PC-3 (cell line): ENCODE data around the gene ADORA2A. TPM values are rescaled to one million over a fixed set of nuclear protein-coding genes. Genes with fewer than 3 reads are reported as not detected.

Experiments
- ATAC-seq: fragments of 200-7000 bp; cut with Tn5 transposase; 2 replicates; pipeline ENCODE4 v1.9.1; 2020; ENCODE audit warnings: mild to moderate bottlenecking, moderate library complexity
- BruUV-seq: library from RNA; stranded (reverse); fragments of 400-500 nt; replicated peaks from 2 replicates; lab custom pipeline; 2021; lab: Mats Ljungman, UMichigan
- CTCF ChIA-PET: fragments of 300-600 bp; sonication (Branson Sonifier 250); formaldehyde crosslinking; loops from one replicate; lab custom pipeline; 2022; ENCODE audit warnings: antibody characterized with exemption; lab: Charles Lee
- POLR2A ChIA-PET: fragments of 300-600 bp; sonication (Branson Sonifier 250); formaldehyde crosslinking; loops from one replicate; lab custom pipeline; 2022; ENCODE audit warnings: antibody characterized with exemption; ENCODE audit not compliant: unreplicated experiment; lab: Charles Lee
- DNase-seq: peaks from one replicate; pipeline ENCODE4 v3.0.0-alpha.2; 2015
- H2AFZ ChIP-seq: fragments of 300-600 bp; sonication (generic); 2 replicates; pipeline ENCODE4 v1.6.0; 2016; ENCODE audit warnings: antibody characterized with exemption, low read length
- H3F3A ChIP-seq: fragments of 300-600 bp; sonication (generic); one replicate; pipeline ENCODE4 v1.6.0; 2017; ENCODE audit warnings: antibody characterized with exemption, low read length, control low read depth, mild to moderate bottlenecking; ENCODE audit not compliant: unreplicated experiment
- H3K27ac ChIP-seq: fragments of 300-600 bp; sonication (generic); 2 replicates; pipeline ENCODE4 v1.5.1; 2016; ENCODE audit warnings: mild to moderate bottlenecking, low read length
- H3K27me3 ChIP-seq: fragments of 300-600 bp; sonication (generic); 2 replicates; pipeline ENCODE4 v1.6.1; 2016; ENCODE audit warnings: low read length, mixed read lengths
- H3K36me3 ChIP-seq: fragments of 300-600 bp; sonication (generic); 2 replicates; pipeline ENCODE4 v1.6.1; 2016; ENCODE audit warnings: low read depth, mixed run types, low read length, mixed read lengths
- H3K4me1 ChIP-seq: fragments of 300-600 bp; sonication (generic); 2 replicates; pipeline ENCODE4 v1.5.1; 2016; ENCODE audit warnings: low read length; ENCODE audit not compliant: insufficient read depth
- H3K4me2 ChIP-seq: fragments of 300-600 bp; sonication (generic); 2 replicates; pipeline ENCODE4 v1.6.0; 2016; ENCODE audit warnings: low read length
- H3K4me3 ChIP-seq: fragments of 300-600 bp; sonication (generic); 2 replicates; pipeline ENCODE4 v1.5.1; 2016; ENCODE audit warnings: mild to moderate bottlenecking, low read length, mixed read lengths
- H3K79me2 ChIP-seq: fragments of 300-600 bp; sonication (generic); 2 replicates; pipeline ENCODE4 v1.6.1; 2017; ENCODE audit warnings: low read length, mixed read lengths
- H3K9ac ChIP-seq: fragments of 300-600 bp; sonication (generic); 2 replicates; pipeline ENCODE4 v1.6.0; 2016; ENCODE audit warnings: mild to moderate bottlenecking, low read length
- H3K9me2 ChIP-seq: fragments of 300-600 bp; sonication (generic); replicated peaks from 2 replicates; pipeline ENCODE4 v1.6.1; 2016; ENCODE audit warnings: mixed run types, low read length, mixed read lengths
- H3K9me3 ChIP-seq: fragments of 300-600 bp; sonication (generic); 2 replicates; pipeline ENCODE4 v1.6.1; 2016; ENCODE audit warnings: low read length, mixed read lengths
- H4K20me1 ChIP-seq: fragments of 300-600 bp; sonication (generic); 2 replicates; pipeline ENCODE4 v1.6.1; 2016; ENCODE audit warnings: low read length, mixed read lengths
- EZH2 ChIP-seq: fragments of 300-600 bp; sonication (generic); IDR thresholded peaks from one replicate; pipeline ENCODE4 v1.6.1; 2017; ENCODE audit warnings: antibody characterized with exemption, mild to moderate bottlenecking, low read length; ENCODE audit not compliant: unreplicated experiment
- EZH2phosphoT487 ChIP-seq: fragments of 300-600 bp; sonication (generic); IDR thresholded peaks from 2 replicates; pipeline ENCODE4 v1.6.1; 2018; ENCODE audit warnings: mild to moderate bottlenecking, antibody characterized with exemption, low read length, borderline replicate concordance
- intact Hi-C: fragments of 100-400 bp; cut with micrococcal nuclease; formaldehyde crosslinking; loops from 2 replicates; pipeline ENCODE4 v1.9.0; 2023
- total RNA-seq: library from RNA; depleted of rRNA; stranded (reverse); fragments of >200 nt; gene quantifications from 2 replicates; pipeline ENCODE4 v1.2.3, GENCODE V29; 2014
- TF ChIP-seq, protein P1 (sequence below): fragments of 300-600 bp; sonication (generic); conservative IDR thresholded peaks from 2 replicates; pipeline ENCODE4 v1.5.1; 2017; ENCODE audit warnings: antibody characterized with exemption, low read depth, mild to moderate bottlenecking, low read length

Gene ADORA2A
- total RNA-seq, 1 experiment from 2014 or later: 1.7 TPM

GRCh38 chr22:24444251-24444650 lies 16.9 kb downstream of the ADORA2A start:
- BruUV-seq: no TSS peak
- CTCF ChIA-PET: no interaction called here
- Histone ChIP-seq H3K4me1 (no peaks in the 10 kb centered on the region), H3F3A (no peaks in the 10 kb centered on the region), H3K36me3 (no peaks in the 10 kb centered on the region), H3K79me2 (no peaks in the 10 kb centered on the region), H2AFZ (no peak overlapping the region), H3K4me2 (no peak overlapping the region), H3K9me3 (no peaks in the 10 kb centered on the region), H3K27ac (no peak overlapping the region), H3K9me2 (no peaks in the 10 kb centered on the region), H3K9ac (no peak overlapping the region), H3K4me3 (no peak overlapping the region), H3K27me3 (no peaks in the 10 kb centered on the region), H4K20me1 (no peaks in the 10 kb centered on the region)
- DNase-seq (no peak), ATAC-seq (no peak)
- intact Hi-C loops: no loop called here
- POLR2A ChIA-PET: no interaction called here
- TF ChIP-seq EZH2phosphoT487 (no peak), EZH2 (no peak)
- TF ChIP-seq, protein P1, sequence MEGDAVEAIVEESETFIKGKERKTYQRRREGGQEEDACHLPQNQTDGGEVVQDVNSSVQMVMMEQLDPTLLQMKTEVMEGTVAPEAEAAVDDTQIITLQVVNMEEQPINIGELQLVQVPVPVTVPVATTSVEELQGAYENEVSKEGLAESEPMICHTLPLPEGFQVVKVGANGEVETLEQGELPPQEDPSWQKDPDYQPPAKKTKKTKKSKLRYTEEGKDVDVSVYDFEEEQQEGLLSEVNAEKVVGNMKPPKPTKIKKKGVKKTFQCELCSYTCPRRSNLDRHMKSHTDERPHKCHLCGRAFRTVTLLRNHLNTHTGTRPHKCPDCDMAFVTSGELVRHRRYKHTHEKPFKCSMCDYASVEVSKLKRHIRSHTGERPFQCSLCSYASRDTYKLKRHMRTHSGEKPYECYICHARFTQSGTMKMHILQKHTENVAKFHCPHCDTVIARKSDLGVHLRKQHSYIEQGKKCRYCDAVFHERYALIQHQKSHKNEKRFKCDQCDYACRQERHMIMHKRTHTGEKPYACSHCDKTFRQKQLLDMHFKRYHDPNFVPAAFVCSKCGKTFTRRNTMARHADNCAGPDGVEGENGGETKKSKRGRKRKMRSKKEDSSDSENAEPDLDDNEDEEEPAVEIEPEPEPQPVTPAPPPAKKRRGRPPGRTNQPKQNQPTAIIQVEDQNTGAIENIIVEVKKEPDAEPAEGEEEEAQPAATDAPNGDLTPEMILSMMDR: no peak

DNA sequence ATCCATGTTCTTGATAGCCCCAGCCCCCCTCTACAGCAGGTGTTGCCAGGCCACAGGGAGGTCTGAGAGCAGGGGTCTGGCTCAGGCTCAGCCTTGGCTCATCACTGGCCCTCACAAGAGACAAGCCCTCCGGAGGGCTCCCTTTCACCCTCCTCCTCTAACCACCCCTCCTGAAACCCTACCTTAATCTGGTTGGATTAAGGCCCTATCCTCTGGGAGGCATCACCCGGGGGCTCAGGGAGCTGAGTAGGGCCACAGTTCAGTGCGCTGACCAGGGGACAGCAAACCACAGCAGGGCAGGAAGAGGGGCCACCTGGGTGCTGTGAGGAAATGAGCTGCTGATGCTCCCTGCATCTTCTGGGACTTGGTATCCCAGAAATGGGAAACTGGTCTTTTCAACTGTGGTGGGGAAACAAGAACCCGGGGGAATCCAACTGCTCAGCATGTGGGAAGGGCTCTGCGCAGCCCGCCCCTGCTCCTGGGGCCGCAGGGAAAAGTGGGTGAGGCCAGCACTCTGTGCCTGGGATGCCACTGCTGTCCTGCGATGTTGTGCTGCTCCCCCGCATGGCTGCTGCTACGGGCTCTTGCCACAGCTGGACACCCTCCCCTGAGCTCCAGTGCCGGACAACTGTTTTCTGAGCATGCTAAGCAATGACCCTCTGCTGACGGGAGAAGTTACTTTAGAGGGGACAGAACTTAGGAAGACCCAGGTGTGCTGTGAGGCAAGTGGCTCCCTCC lies 17.5 kb downstream of the ADORA2A start:
- Histone ChIP-seq H3K36me3 (no peaks in the 10 kb centered on the region), H3K4me1 (no peaks in the 10 kb centered on the region), H3K27me3 (no peaks in the 10 kb centered on the region), H3K9me2 (no peaks in the 10 kb centered on the region), H3F3A (no peaks in the 10 kb centered on the region), H2AFZ (no peak overlapping the region), H3K4me3 (no peak overlapping the region), H3K79me2 (no peaks in the 10 kb centered on the region), H3K27ac (no peak overlapping the region), H3K4me2 (no peak overlapping the region), H3K9ac (no peak overlapping the region), H4K20me1 (no peaks in the 10 kb centered on the region), H3K9me3 (no peaks in the 10 kb centered on the region)
- TF ChIP-seq EZH2phosphoT487: no peak
- no peak for TF ChIP-seq EZH2
- TF ChIP-seq, protein P1: no peak
- ChIA-PET POLR2A (no interaction called here), CTCF (no interaction called here)
- DNase-seq (no peak), ATAC-seq (no peak)
- intact Hi-C loops: no loop called here
- BruUV-seq: no TSS peak

DNA sequence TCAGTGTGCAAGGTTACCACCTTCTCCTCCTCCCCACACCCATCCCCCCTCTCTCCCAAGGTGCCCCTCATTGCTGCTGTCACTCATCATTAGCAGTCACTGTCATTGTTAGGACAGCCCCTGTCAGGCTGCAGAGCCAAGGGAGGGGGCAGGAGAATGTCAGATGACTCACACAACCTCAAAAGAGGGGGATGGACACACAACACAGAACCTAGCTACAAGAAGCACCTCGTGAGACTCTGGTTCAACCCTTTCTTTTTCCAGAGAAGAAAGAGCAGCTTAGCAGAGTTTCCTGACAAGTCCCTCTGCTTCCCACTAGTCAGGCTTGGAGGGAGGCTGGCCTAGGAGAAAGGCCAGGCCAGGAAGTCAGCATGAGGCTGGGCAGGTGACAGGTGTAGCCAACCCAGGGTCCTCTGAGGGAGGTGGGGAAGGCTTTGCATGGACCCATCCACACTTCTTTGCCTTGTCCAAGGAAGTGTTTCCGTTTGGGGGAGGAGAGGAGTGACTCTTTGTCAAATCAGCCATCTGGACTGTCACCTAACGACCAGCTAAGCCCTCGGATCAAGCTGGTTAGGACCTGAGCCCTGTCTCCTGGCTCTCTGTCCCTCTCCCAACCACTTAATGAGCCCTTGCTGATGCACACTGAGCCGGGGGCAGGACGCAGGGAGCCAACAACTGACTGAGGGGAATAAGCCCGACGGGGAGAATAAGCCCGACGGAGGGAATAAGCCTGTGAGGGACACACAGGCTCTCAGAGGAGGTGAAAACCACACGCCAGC lies 18.3 kb downstream of the ADORA2A start:
- Histone ChIP-seq H3K36me3 (no peaks in the 10 kb centered on the region), H4K20me1 (no peaks in the 10 kb centered on the region), H2AFZ (no peak overlapping the region), H3K9ac (no peak overlapping the region), H3K79me2 (no peaks in the 10 kb centered on the region), H3K27me3 (no peaks in the 10 kb centered on the region), H3F3A (no peaks in the 10 kb centered on the region), H3K9me2 (no peaks in the 10 kb centered on the region), H3K27ac (no peak overlapping the region), H3K9me3 (no peaks in the 10 kb centered on the region), H3K4me3 (no peak overlapping the region), H3K4me1 (no peaks in the 10 kb centered on the region), H3K4me2 (no peak overlapping the region)
- no peak for DNase-seq
- TF ChIP-seq EZH2phosphoT487: no peak
- POLR2A ChIA-PET: no interaction called here
- intact Hi-C loops: no loop called here
- CTCF ChIA-PET: no interaction called here
- ATAC-seq: no peak
- BruUV-seq: no TSS peak
